PFSK-1 (cell line): Measurements from ENCODE around the gene COL18A1.

Experiments used
- FOXP2 ChIP-seq: optimal IDR thresholded peaks from 2 replicates; pipeline ENCODE3; 2011; ENCODE audit warnings: borderline replicate concordance, control low read depth, inconsistent platforms; ENCODE audit not compliant: insufficient read depth; ENCODE audit errors: extremely low read length, extremely low read depth
- POLR2AphosphoS5 ChIP-seq: IDR thresholded peaks from 2 replicates; pipeline ENCODE4 v1.6.1; 2012; ENCODE audit warnings: low read depth, mild to moderate bottlenecking, control low read depth, low read length, moderate library complexity
- SIN3A ChIP-seq: IDR thresholded peaks from 2 replicates; pipeline ENCODE4 v1.6.1; 2012; ENCODE audit warnings: mild to moderate bottlenecking, low read length, moderate library complexity, borderline replicate concordance; ENCODE audit not compliant: insufficient read depth
- TAF1 ChIP-seq: IDR thresholded peaks from 2 replicates; pipeline ENCODE4 v1.6.1; 2012; ENCODE audit warnings: low read length, control low read depth, borderline replicate concordance; ENCODE audit not compliant: insufficient read depth
- TF ChIP-seq, protein P1 (sequence below), 2 experiments: IDR thresholded peaks; 2 replicates each; pipeline versions ENCODE4 v1.6.1 to v1.8.0; 2011 to 2012; ENCODE audit warnings: low read depth in 2 of 2, low read length in 2 of 2, control low read depth in 1 of 2, inconsistent platforms in 1 of 2, mild to moderate bottlenecking in 1 of 2, moderate library complexity in 1 of 2; ENCODE audit not compliant: insufficient read depth in 1 of 2

GRCh38 chr21:45417256-45417950 lies 12.4 kb downstream of the COL18A1 start:
- no peak for TF ChIP-seq POLR2AphosphoS5
- no peak for TF ChIP-seq TAF1
- TF ChIP-seq, protein P1, sequence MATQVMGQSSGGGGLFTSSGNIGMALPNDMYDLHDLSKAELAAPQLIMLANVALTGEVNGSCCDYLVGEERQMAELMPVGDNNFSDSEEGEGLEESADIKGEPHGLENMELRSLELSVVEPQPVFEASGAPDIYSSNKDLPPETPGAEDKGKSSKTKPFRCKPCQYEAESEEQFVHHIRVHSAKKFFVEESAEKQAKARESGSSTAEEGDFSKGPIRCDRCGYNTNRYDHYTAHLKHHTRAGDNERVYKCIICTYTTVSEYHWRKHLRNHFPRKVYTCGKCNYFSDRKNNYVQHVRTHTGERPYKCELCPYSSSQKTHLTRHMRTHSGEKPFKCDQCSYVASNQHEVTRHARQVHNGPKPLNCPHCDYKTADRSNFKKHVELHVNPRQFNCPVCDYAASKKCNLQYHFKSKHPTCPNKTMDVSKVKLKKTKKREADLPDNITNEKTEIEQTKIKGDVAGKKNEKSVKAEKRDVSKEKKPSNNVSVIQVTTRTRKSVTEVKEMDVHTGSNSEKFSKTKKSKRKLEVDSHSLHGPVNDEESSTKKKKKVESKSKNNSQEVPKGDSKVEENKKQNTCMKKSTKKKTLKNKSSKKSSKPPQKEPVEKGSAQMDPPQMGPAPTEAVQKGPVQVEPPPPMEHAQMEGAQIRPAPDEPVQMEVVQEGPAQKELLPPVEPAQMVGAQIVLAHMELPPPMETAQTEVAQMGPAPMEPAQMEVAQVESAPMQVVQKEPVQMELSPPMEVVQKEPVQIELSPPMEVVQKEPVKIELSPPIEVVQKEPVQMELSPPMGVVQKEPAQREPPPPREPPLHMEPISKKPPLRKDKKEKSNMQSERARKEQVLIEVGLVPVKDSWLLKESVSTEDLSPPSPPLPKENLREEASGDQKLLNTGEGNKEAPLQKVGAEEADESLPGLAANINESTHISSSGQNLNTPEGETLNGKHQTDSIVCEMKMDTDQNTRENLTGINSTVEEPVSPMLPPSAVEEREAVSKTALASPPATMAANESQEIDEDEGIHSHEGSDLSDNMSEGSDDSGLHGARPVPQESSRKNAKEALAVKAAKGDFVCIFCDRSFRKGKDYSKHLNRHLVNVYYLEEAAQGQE (IDR thresholded peaks at IDR 0.05; ENCODE audit: insufficient read depth in 1 of 2, low read depth in 2 of 2, low read length in 2 of 2) = no peak
- no peak for TF ChIP-seq SIN3A
- no peak for TF ChIP-seq FOXP2
